GM23338 (cell line): ENCODE measurements around the gene AQP9. TPM values are rescaled to one million over a fixed set of nuclear protein-coding genes. Genes with fewer than 3 reads are reported as not detected.

Source experiments
- ATAC-seq: fragments of 200-7000 bp; cut with Tn5 transposase; 3 replicates; pipeline ENCODE4 v1.9.1; 2020
- DNase-seq: peaks from one replicate; pipeline ENCODE4 v3.0.0-alpha.2; 2015; ENCODE audit warnings: low spot score
- H2AFZ ChIP-seq: fragments of 200-600 bp; sonication (generic); 2 replicates; pipeline ENCODE4 v1.8.0; 2016; ENCODE audit warnings: antibody characterized with exemption, mild to moderate bottlenecking, moderate library complexity
- H3F3A ChIP-seq: fragments of 200-600 bp; sonication (generic); replicated peaks from 2 replicates; pipeline ENCODE4 v1.8.0; 2017; ENCODE audit warnings: antibody characterized with exemption, mixed run types, low read depth
- H3K27ac ChIP-seq: fragments of 200-600 bp; sonication (generic); 2 replicates; pipeline ENCODE4 v1.6.1; 2016; ENCODE audit warnings: low read depth
- H3K27me3 ChIP-seq: fragments of 200-600 bp; sonication (generic); 2 replicates; pipeline ENCODE4 v1.8.0; 2016; ENCODE audit warnings: mild to moderate bottlenecking, mixed run types, moderate library complexity; ENCODE audit not compliant: insufficient read depth
- H3K36me3 ChIP-seq: fragments of 200-600 bp; sonication (generic); 2 replicates; pipeline ENCODE4 v1.8.0; 2016; ENCODE audit warnings: mild to moderate bottlenecking; ENCODE audit not compliant: insufficient read depth
- H3K4me1 ChIP-seq: fragments of 200-600 bp; sonication (generic); 2 replicates; pipeline ENCODE4 v1.8.0; 2016; ENCODE audit warnings: mild to moderate bottlenecking, moderate library complexity; ENCODE audit not compliant: insufficient read depth
- H3K4me2 ChIP-seq: fragments of 200-600 bp; sonication (generic); 2 replicates; pipeline ENCODE4 v1.7.1; 2017; ENCODE audit warnings: mixed run types
- H3K4me3 ChIP-seq: fragments of 200-600 bp; sonication (generic); 2 replicates; pipeline ENCODE4 v1.6.1; 2016; ENCODE audit warnings: mixed run types
- H3K79me2 ChIP-seq: fragments of 200-600 bp; sonication (generic); replicated peaks from 2 replicates; pipeline ENCODE4 v1.8.0; 2017; ENCODE audit warnings: mild to moderate bottlenecking; ENCODE audit not compliant: insufficient read depth
- H3K9me2 ChIP-seq: fragments of 200-600 bp; sonication (generic); 2 replicates; pipeline ENCODE4 v1.8.0; 2017; ENCODE audit not compliant: insufficient read depth
- H4K20me1 ChIP-seq: fragments of 200-600 bp; sonication (generic); replicated peaks from 2 replicates; pipeline ENCODE4 v1.8.0; 2017; ENCODE audit warnings: mild to moderate bottlenecking; ENCODE audit not compliant: insufficient read depth
- H3K27ac Mint-ChIP-seq: 2 replicates; pipeline ENCODE4 v1.8.0; 2020; ENCODE audit warnings: inconsistent platforms, mild to moderate bottlenecking, moderate library complexity, mixed read lengths
- H3K27me3 Mint-ChIP-seq: 3 replicates; pipeline ENCODE4 v1.8.0; 2022; ENCODE audit warnings: low read depth, mild to moderate bottlenecking, moderate library complexity, mixed read lengths, inconsistent platforms; ENCODE audit not compliant: insufficient read depth, poor library complexity
- H3K36me3 Mint-ChIP-seq: 3 replicates; pipeline ENCODE4 v1.8.0; 2021; ENCODE audit warnings: low read depth, mild to moderate bottlenecking, inconsistent platforms, moderate library complexity, mixed read lengths
- H3K4me1 Mint-ChIP-seq: 3 replicates; pipeline ENCODE4 v1.8.0; 2020; ENCODE audit warnings: mild to moderate bottlenecking, inconsistent platforms, mixed read lengths
- H3K4me3 Mint-ChIP-seq: 3 replicates; pipeline ENCODE4 v1.8.0; 2021; ENCODE audit warnings: moderate library complexity, mild to moderate bottlenecking, inconsistent platforms, mixed read lengths
- H3K9me3 Mint-ChIP-seq: 3 replicates; pipeline ENCODE4 v1.8.0; 2020; ENCODE audit warnings: moderate library complexity, mild to moderate bottlenecking, inconsistent platforms, mixed read lengths
- CREB1 ChIP-seq: fragments of 250-450 bp; sonication (Bioruptor Pico); IDR thresholded peaks from 2 replicates; pipeline ENCODE4 v1.5.0; 2020; ENCODE audit warnings: low read depth, mild to moderate bottlenecking, moderate library complexity
- EZH2 ChIP-seq: fragments of 200-600 bp; sonication (generic); IDR thresholded peaks from one replicate; pipeline ENCODE4 v1.8.0; 2017; ENCODE audit warnings: antibody characterized with exemption, mild to moderate bottlenecking, low read depth; ENCODE audit not compliant: unreplicated experiment
- EZH2phosphoT487 ChIP-seq: fragments of 200-600 bp; sonication (generic); IDR thresholded peaks from one replicate; pipeline ENCODE4 v1.8.1; 2018; ENCODE audit warnings: antibody characterized with exemption; ENCODE audit not compliant: unreplicated experiment
- JUNB ChIP-seq: IDR thresholded peaks from one replicate; pipeline ENCODE4 v1.6.1; 2016; ENCODE audit warnings: antibody characterized with exemption; ENCODE audit not compliant: unreplicated experiment
- NANOG ChIP-seq: IDR thresholded peaks from 2 replicates; pipeline ENCODE4 v1.6.1; 2016; ENCODE audit warnings: antibody characterized with exemption, borderline replicate concordance
- POLR2AphosphoS5 ChIP-seq: IDR thresholded peaks from 2 replicates; pipeline ENCODE4 v1.6.1; 2016; ENCODE audit warnings: antibody characterized with exemption, low read depth
- STAT1 ChIP-seq: IDR thresholded peaks from one replicate; pipeline ENCODE4 v1.6.1; 2016; ENCODE audit warnings: antibody characterized with exemption; ENCODE audit not compliant: unreplicated experiment
- ZNF114 ChIP-seq: fragments of 250-450 bp; sonication (Bioruptor Pico); IDR thresholded peaks from 2 replicates; pipeline ENCODE4 v1.5.0; 2020; ENCODE audit warnings: mild to moderate bottlenecking, moderate library complexity
- ZNF331 ChIP-seq: fragments of 250-450 bp; sonication (Bioruptor Pico); IDR thresholded peaks from 2 replicates; pipeline ENCODE4 v1.5.0; 2020; ENCODE audit warnings: low read depth, mild to moderate bottlenecking, moderate library complexity
- polyA plus RNA-seq: library from polyadenylated mRNA; unstranded; fragments of >200 nt; fragmentation: Nextera tagmentation; extraction: Ambion mirVana; gene quantifications from 2 replicates; pipeline ENCODE4 v1.2.1, GENCODE V29; 2016
- total RNA-seq: library from RNA; depleted of rRNA; stranded (reverse); fragments of >200 nt; shearing (Covaris generic); gene quantifications from 2 replicates; pipeline ENCODE4 v1.2.3, GENCODE V29; 2014
- TF ChIP-seq, protein P1 (sequence below), 2 experiments: fragments of 200-600 bp in 1 of 2; sonication (generic) in 1 of 2; conservative IDR thresholded peaks; 2 replicates each; pipeline versions ENCODE4 v1.5.1 to v1.6.1; 2016 to 2017; ENCODE audit warnings: antibody characterized with exemption in 2 of 2, low read depth in 2 of 2, mild to moderate bottlenecking in 2 of 2, moderate library complexity in 1 of 2
- TF ChIP-seq, protein P2 (sequence below): IDR thresholded peaks from one replicate; pipeline ENCODE4 v1.6.1; 2018; ENCODE audit warnings: antibody characterized with exemption; ENCODE audit not compliant: unreplicated experiment
- TF ChIP-seq, protein P3 (sequence below): IDR thresholded peaks from 2 replicates; pipeline ENCODE4 v1.6.1; 2016; ENCODE audit warnings: antibody characterized with exemption

AQP9 gene
- total and polyA plus RNA-seq, 2 experiments from 2014 or later: not detected

DNA sequence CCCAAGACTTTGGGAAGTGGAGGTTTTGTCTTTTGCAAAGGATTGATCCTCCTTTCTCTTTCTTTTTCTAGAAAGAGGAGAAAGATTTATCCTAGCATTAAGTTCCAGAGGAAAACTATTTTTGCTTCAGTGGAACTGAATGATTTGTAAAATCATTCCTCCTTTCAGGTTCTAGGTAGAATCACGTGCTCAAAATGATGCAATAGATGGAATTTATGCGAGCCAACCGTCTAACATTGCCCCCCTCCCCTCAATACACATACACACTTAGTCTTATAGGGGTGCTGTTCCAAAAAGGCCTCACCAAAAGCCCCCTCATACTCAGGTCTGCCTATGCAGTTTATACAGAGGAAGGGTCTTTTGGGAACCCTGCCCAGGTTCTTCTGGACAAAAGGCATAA, 85.3 kb downstream of the AQP9 start (continued):
- TF ChIP-seq POLR2AphosphoS5 (no peak), ZNF331 (CRISPR knock-in tag) (no peak), JUNB (no peak), CREB1 (no peak), ZNF114 (CRISPR knock-in tag) (no peak), EZH2 (no peak)
- TF ChIP-seq, protein P1, sequence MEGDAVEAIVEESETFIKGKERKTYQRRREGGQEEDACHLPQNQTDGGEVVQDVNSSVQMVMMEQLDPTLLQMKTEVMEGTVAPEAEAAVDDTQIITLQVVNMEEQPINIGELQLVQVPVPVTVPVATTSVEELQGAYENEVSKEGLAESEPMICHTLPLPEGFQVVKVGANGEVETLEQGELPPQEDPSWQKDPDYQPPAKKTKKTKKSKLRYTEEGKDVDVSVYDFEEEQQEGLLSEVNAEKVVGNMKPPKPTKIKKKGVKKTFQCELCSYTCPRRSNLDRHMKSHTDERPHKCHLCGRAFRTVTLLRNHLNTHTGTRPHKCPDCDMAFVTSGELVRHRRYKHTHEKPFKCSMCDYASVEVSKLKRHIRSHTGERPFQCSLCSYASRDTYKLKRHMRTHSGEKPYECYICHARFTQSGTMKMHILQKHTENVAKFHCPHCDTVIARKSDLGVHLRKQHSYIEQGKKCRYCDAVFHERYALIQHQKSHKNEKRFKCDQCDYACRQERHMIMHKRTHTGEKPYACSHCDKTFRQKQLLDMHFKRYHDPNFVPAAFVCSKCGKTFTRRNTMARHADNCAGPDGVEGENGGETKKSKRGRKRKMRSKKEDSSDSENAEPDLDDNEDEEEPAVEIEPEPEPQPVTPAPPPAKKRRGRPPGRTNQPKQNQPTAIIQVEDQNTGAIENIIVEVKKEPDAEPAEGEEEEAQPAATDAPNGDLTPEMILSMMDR (conservative IDR thresholded peaks at IDR 0.05; ENCODE audit: low read depth in 2 of 2): no peak
- TF ChIP-seq, protein P2, sequence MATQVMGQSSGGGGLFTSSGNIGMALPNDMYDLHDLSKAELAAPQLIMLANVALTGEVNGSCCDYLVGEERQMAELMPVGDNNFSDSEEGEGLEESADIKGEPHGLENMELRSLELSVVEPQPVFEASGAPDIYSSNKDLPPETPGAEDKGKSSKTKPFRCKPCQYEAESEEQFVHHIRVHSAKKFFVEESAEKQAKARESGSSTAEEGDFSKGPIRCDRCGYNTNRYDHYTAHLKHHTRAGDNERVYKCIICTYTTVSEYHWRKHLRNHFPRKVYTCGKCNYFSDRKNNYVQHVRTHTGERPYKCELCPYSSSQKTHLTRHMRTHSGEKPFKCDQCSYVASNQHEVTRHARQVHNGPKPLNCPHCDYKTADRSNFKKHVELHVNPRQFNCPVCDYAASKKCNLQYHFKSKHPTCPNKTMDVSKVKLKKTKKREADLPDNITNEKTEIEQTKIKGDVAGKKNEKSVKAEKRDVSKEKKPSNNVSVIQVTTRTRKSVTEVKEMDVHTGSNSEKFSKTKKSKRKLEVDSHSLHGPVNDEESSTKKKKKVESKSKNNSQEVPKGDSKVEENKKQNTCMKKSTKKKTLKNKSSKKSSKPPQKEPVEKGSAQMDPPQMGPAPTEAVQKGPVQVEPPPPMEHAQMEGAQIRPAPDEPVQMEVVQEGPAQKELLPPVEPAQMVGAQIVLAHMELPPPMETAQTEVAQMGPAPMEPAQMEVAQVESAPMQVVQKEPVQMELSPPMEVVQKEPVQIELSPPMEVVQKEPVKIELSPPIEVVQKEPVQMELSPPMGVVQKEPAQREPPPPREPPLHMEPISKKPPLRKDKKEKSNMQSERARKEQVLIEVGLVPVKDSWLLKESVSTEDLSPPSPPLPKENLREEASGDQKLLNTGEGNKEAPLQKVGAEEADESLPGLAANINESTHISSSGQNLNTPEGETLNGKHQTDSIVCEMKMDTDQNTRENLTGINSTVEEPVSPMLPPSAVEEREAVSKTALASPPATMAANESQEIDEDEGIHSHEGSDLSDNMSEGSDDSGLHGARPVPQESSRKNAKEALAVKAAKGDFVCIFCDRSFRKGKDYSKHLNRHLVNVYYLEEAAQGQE: no peak

DNA sequence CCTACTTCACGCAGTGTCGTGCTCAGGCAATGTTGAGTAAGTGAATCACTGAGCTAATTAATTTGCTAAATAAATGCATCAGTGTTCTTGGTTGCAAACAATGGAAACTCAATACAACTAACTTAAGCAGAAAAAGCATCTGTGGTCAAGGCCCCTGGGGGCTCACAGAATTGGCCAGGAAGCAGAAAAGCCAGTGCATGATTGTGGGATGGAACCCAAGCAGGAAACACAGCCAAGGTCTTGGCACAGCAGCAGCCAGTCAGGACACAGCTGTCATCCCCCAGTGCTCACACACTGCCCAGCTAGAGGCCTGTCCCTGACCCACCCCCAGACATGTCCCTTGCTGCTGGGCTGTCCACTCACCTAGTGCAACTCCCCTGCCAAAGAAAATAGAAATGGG, 85.9 kb downstream of the AQP9 start:
- no peak overlapping the region for H3K4me3 Mint-ChIP-seq
- no peaks in the 10 kb centered on the region for H3K79me2 ChIP-seq
- H3K27ac ChIP-seq: no peak overlapping the region
- no peaks in the 10 kb centered on the region for H3F3A ChIP-seq
- peaks cover 11% of the 10 kb centered on the region for H3K4me1 ChIP-seq
- no peak overlapping the region for H3K27ac Mint-ChIP-seq
- no peak overlapping the region for H2AFZ ChIP-seq
- H3K4me2 ChIP-seq: no peak overlapping the region
- H3K4me1 Mint-ChIP-seq: peaks cover 26% of the 10 kb centered on the region
- H3K36me3 Mint-ChIP-seq: no peaks in the 10 kb centered on the region
- ATAC-seq: no peak
- H4K20me1 ChIP-seq: no peaks in the 10 kb centered on the region
- peaks cover 5% of the 10 kb centered on the region; the same call in 1 of the 3 replicates for H3K9me3 Mint-ChIP-seq
- no peak for DNase-seq
- no peaks in the 10 kb centered on the region for H3K27me3 ChIP-seq
- H3K4me3 ChIP-seq: no peak overlapping the region
- no peaks in the 10 kb centered on the region for H3K9me2 ChIP-seq
- no peaks in the 10 kb centered on the region; the same call in 1 of the 2 replicates for H3K36me3 ChIP-seq
- H3K27me3 Mint-ChIP-seq: peaks cover 4% of the 10 kb centered on the region
- no peak for TF ChIP-seq JUNB
- no peak for TF ChIP-seq CREB1
- TF ChIP-seq, protein P2: no peak
- TF ChIP-seq EZH2: no peak
- TF ChIP-seq NANOG: no peak
- TF ChIP-seq, protein P3, sequence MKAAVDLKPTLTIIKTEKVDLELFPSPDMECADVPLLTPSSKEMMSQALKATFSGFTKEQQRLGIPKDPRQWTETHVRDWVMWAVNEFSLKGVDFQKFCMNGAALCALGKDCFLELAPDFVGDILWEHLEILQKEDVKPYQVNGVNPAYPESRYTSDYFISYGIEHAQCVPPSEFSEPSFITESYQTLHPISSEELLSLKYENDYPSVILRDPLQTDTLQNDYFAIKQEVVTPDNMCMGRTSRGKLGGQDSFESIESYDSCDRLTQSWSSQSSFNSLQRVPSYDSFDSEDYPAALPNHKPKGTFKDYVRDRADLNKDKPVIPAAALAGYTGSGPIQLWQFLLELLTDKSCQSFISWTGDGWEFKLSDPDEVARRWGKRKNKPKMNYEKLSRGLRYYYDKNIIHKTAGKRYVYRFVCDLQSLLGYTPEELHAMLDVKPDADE: no peak
- TF ChIP-seq, protein P1 (conservative IDR thresholded peaks at IDR 0.05; ENCODE audit: low read depth in 2 of 2): no peak
- TF ChIP-seq EZH2phosphoT487: no peak
- TF ChIP-seq ZNF331 (CRISPR knock-in tag): no peak
- no peak for TF ChIP-seq POLR2AphosphoS5
- TF ChIP-seq ZNF114 (CRISPR knock-in tag): no peak
- no peak for TF ChIP-seq STAT1
